Keratinocyte (primary cell): ENCODE measurements around the gene CDCA4. TPM values are rescaled to one million over a fixed set of nuclear protein-coding genes. Genes with fewer than 3 reads are reported as not detected.
"Not testable (repeated sequence)": the region's sequence is repeated elsewhere in the genome, so short reads cannot be mapped to it uniquely, and the experiment has no call there.

Experiments used
- DNase-seq: peaks from one replicate; pipeline ENCODE4 v3.0.0-alpha.2; 2011; ENCODE audit warnings: low read depth, missing footprints, low spot score
- FAIRE-seq: peaks from 2 replicates; lab custom pipeline; 2011; peaks lifted over from hg19 to GRCh38; lab: Jason Lieb, UNC
- H2AFZ ChIP-seq: 2 replicates; pipeline ENCODE4 v1.6.0; 2012; ENCODE audit warnings: low read length, control low read depth, inconsistent platforms; ENCODE audit not compliant: control insufficient read depth
- H3K27ac ChIP-seq: 2 replicates; pipeline ENCODE4 v1.5.1; 2011; ENCODE audit warnings: low read length; ENCODE audit not compliant: control insufficient read depth, insufficient read depth
- H3K27me3 ChIP-seq: 3 replicates; pipeline ENCODE4 v1.6.0; 2011; ENCODE audit warnings: low read length; ENCODE audit not compliant: control insufficient read depth, insufficient read depth; ENCODE audit errors: extremely low read depth
- H3K36me3 ChIP-seq, 2 experiments: 2 replicates in 1 of 2; 3 replicates in 1 of 2; pipeline ENCODE4 v1.5.1; 2011; ENCODE audit warnings: low read length in 2 of 2, mild to moderate bottlenecking in 1 of 2; ENCODE audit not compliant: control insufficient read depth in 2 of 2, insufficient read depth in 2 of 2; ENCODE audit errors: extremely low read depth in 1 of 2
- H3K4me1 ChIP-seq: 3 replicates; pipeline ENCODE4 v1.5.1; 2011; ENCODE audit warnings: low read length; ENCODE audit not compliant: control insufficient read depth, insufficient read depth; ENCODE audit errors: extremely low read depth
- H3K4me2 ChIP-seq: 3 replicates; pipeline ENCODE4 v1.6.0; 2011; ENCODE audit warnings: low read depth, low read length; ENCODE audit not compliant: control insufficient read depth, insufficient read depth; ENCODE audit errors: extremely low read depth
- H3K4me3 ChIP-seq, 3 experiments: fragments of 200-600 bp in 1 of 3; sonication (generic) in 1 of 3; 2 replicates in 2 of 3; 3 replicates in 1 of 3; pipeline ENCODE4 v1.5.1; 2011 to 2016; ENCODE audit warnings: low read length in 3 of 3, mild to moderate bottlenecking in 3 of 3, control low read depth in 2 of 3, inconsistent platforms in 1 of 3, low read depth in 1 of 3, mixed read lengths in 1 of 3, mixed run types in 1 of 3, moderate library complexity in 1 of 3; ENCODE audit not compliant: control insufficient read depth in 2 of 3, insufficient read depth in 2 of 3; ENCODE audit errors: extremely low read depth in 1 of 3
- H3K79me2 ChIP-seq: 2 replicates; pipeline ENCODE4 v1.6.0; 2012; ENCODE audit warnings: low read length; ENCODE audit not compliant: control insufficient read depth, insufficient read depth
- H3K9ac ChIP-seq: 3 replicates; pipeline ENCODE4 v1.6.0; 2011; ENCODE audit warnings: low read length; ENCODE audit not compliant: control insufficient read depth, insufficient read depth; ENCODE audit errors: extremely low read depth
- H3K9me1 ChIP-seq: 3 replicates; pipeline ENCODE4 v1.6.0; 2011; ENCODE audit warnings: low read length; ENCODE audit not compliant: control insufficient read depth, insufficient read depth; ENCODE audit errors: extremely low read depth
- H3K9me3 ChIP-seq: 2 replicates; pipeline ENCODE4 v1.5.1; 2012; ENCODE audit warnings: low read depth, low read length; ENCODE audit not compliant: control insufficient read depth
- H4K20me1 ChIP-seq: 3 replicates; pipeline ENCODE4 v1.6.0; 2011; ENCODE audit warnings: low read length; ENCODE audit not compliant: control insufficient read depth, insufficient read depth; ENCODE audit errors: extremely low read depth
- CTCF ChIP-seq, 3 experiments: IDR thresholded peaks in 1 of 3; conservative IDR thresholded peaks in 1 of 3; optimal IDR thresholded peaks in 1 of 3; 2 replicates in 2 of 3; 3 replicates in 1 of 3; pipeline versions ENCODE3 to v1.5.1; 2011; ENCODE audit warnings: low read length in 3 of 3, mild to moderate bottlenecking in 3 of 3, moderate library complexity in 2 of 3, control low read depth in 1 of 3, inconsistent platforms in 1 of 3; ENCODE audit not compliant: insufficient read depth in 2 of 3; ENCODE audit errors: extremely low read depth in 1 of 3
- EZH2 ChIP-seq: IDR thresholded peaks from one replicate; pipeline ENCODE4 v1.6.1; 2012; ENCODE audit warnings: inconsistent platforms, mild to moderate bottlenecking, low read length, moderate library complexity
- dilution Hi-C: fragments of 300-500 bp; cut with MboI; formaldehyde crosslinking; loops from one replicate; pipeline ENCODE4 v1.7.0; 2020; ENCODE audit warnings: low sequenced_read_pairs; ENCODE audit not compliant: extremely low pct_ligation_motif_present
- polyA plus RNA-seq, 5 experiments: library from polyadenylated mRNA; depleted of rRNA in 3 of 5; stranded (reverse) in 3 of 5; stranded (forward) in 1 of 5; unstranded in 1 of 5; fragments of >200 nt; gene quantifications; 1 replicate in 1 of 5; 2 replicates in 3 of 5; 3 replicates in 1 of 5; pipeline versions ENCODE4 v1.2.1 to v1.2.3, GENCODE V29; 2011 to 2012; ENCODE audit warnings: missing spikeins in 2 of 5, low read depth in 1 of 5, low replicate concordance in 1 of 5

The CDCA4 gene
- polyA plus RNA-seq, 1 donor (not counting 4 experiments of a cell fraction or from before 2014, with no cell fraction given) = 35.7 TPM

DNA sequence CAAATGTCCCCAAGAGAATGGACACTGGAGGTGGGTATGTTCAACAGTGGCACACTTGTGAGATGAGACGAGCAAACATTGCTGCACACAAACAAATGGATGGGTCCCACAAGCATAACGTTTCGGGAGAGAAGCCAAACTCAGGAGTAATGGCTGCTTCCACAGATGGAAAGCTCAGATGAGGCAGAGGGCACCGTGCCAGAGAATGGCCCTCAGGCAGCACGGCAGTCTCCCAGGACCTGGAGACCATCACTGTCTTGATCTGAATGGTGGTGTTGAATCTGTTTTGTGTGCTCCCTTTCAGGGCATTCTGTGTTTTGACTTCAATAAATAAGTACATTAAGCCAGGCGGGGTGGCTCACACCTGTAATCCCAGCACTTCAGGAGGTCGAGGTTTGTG, 8.5 kb upstream of the CDCA4 start:
- Histone ChIP-seq H3K27me3 (no peaks in the 10 kb centered on the region), H2AFZ (no peak overlapping the region), H3K27ac (no peak overlapping the region), H3K9me3 (no peaks in the 10 kb centered on the region), H3K4me2 (no peak overlapping the region), H3K9ac (no peak overlapping the region), H3K36me3 (peaks cover 0 to 2% of the 10 kb centered on the region in 2 experiments), H3K4me1 (peaks cover 53% of the 10 kb centered on the region), H4K20me1 (no peaks in the 10 kb centered on the region), H3K79me2 (peaks cover 5% of the 10 kb centered on the region), H3K4me3 (no peak overlapping the region), H3K9me1 (no peaks in the 10 kb centered on the region)
- dilution Hi-C loops = no loop called here
- FAIRE-seq = no peak
- TF ChIP-seq CTCF (optimal IDR thresholded peaks at IDR 0.05 in 1 of 3, IDR thresholded peaks at IDR 0.05 in 1 of 3, conservative IDR thresholded peaks at IDR 0.05 in 1 of 3; ENCODE audit: extremely low read depth in 1 of 3, insufficient read depth in 2 of 3, low read length in 3 of 3) (no peak), EZH2 (no peak)
- no peak for DNase-seq

DNA sequence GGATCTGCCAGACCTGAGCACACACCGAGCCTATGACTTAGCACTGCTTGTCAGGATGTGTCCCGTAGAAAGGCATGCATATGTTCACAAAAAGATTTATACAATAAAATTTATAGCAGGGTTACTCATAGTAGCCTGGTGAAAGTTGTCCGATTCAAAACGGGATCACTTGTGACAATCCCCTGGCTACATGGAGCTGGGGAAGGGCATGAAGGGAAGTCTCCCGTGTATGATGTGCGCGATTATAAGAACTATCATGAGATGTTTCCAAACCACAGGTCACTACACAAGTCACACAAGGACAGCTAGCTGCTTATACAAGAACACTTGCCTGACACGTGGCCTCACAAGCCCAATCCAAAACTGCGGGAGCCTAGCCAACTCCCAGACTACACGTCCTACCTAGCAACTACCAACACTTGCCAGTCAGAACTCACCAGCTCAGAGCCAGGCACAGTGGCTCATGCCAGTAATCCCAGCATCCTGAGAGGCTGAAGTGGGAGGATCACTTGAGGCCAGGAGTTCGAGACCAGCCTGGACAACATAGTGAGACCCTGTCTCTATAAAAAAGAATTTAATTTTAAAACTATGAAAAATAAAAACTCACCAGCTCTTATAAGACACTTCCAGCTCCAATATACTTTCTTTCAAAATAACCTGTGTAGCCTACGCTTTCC, 7.5 kb upstream of the CDCA4 start:
- Histone ChIP-seq H3K27me3 (no peaks in the 10 kb centered on the region), H3K79me2 (peaks cover 2% of the 10 kb centered on the region), H4K20me1 (no peaks in the 10 kb centered on the region), H3K36me3 (peaks cover 0 to 2% of the 10 kb centered on the region in 2 experiments), H3K4me3 (peak overlapping the region in 2 of 3 experiments; percentile 16 to 29), H3K9me3 (no peaks in the 10 kb centered on the region), H3K4me2 (peak overlapping the region; percentile 65), H3K4me1 (peaks cover 63% of the 10 kb centered on the region), H3K9me1 (no peaks in the 10 kb centered on the region), H3K9ac (peak overlapping the region; percentile 39), H3K27ac (peak overlapping the region; percentile 77), H2AFZ (peak overlapping the region; percentile 11)
- FAIRE-seq = peak; percentile 92
- DNase-seq = peak; percentile 93
- dilution Hi-C loops = no loop called here
- TF ChIP-seq EZH2 (no peak), CTCF (optimal IDR thresholded peaks at IDR 0.05 in 1 of 3, IDR thresholded peaks at IDR 0.05 in 1 of 3, conservative IDR thresholded peaks at IDR 0.05 in 1 of 3; ENCODE audit: extremely low read depth in 1 of 3, insufficient read depth in 2 of 3, low read length in 3 of 3) (no peak)

DNA sequence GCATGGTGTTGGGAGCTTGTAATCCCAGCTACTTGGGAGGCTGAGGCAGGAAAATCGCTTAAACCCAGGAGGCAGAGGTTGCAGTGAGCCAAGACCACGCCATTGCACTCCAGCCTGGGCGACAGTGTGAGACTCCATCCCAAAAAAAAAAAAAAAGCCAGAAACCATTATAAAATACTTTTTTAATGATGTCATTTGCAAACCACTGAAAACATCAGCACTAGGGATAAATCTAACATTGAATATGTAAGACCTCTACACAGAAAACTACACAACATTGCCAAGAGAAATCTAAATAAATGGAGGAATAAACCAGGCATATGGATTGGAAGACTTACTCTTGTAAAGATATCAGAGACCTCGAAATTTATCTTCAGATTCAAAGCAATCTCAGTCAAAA, 6.8 kb upstream of the CDCA4 start:
- FAIRE-seq, dilution Hi-C loops, H3K36me3 ChIP-seq, H3K79me2 ChIP-seq, H3K4me3 ChIP-seq, H3K9me3 ChIP-seq, H2AFZ ChIP-seq, H3K9me1 ChIP-seq, DNase-seq, H3K27me3 ChIP-seq, H4K20me1 ChIP-seq: not testable (repeated sequence)
- peak overlapping the region; percentile 77 for H3K27ac ChIP-seq
- peak overlapping the region; percentile 65 for H3K4me2 ChIP-seq
- H3K9ac ChIP-seq = peak overlapping the region; percentile 39
- peaks cover 68% of the 10 kb centered on the region for H3K4me1 ChIP-seq
